Astrocyte of the cerebellum (primary cell): ENCODE results near the gene KCNAB2.

Experiments used
- DNase-seq: peaks from one replicate; pipeline ENCODE4 v3.0.0-alpha.2; 2011; ENCODE audit warnings: low read depth
- H3K4me3 ChIP-seq: 2 replicates; pipeline ENCODE4 v1.5.1; 2011; ENCODE audit warnings: mild to moderate bottlenecking, low read depth, low read length, moderate library complexity
- CTCF ChIP-seq: IDR thresholded peaks from 2 replicates; pipeline ENCODE4 v1.5.1; 2012; ENCODE audit warnings: low read length, low read depth, moderate library complexity, mild to moderate bottlenecking; ENCODE audit errors: missing control alignments
- in situ Hi-C: cut with HindIII; loops from 2 replicates; pipeline ENCODE4 v1.10.0; 2017; ENCODE audit warnings: low sequenced_read_pairs

Gene KCNAB2

DNA sequence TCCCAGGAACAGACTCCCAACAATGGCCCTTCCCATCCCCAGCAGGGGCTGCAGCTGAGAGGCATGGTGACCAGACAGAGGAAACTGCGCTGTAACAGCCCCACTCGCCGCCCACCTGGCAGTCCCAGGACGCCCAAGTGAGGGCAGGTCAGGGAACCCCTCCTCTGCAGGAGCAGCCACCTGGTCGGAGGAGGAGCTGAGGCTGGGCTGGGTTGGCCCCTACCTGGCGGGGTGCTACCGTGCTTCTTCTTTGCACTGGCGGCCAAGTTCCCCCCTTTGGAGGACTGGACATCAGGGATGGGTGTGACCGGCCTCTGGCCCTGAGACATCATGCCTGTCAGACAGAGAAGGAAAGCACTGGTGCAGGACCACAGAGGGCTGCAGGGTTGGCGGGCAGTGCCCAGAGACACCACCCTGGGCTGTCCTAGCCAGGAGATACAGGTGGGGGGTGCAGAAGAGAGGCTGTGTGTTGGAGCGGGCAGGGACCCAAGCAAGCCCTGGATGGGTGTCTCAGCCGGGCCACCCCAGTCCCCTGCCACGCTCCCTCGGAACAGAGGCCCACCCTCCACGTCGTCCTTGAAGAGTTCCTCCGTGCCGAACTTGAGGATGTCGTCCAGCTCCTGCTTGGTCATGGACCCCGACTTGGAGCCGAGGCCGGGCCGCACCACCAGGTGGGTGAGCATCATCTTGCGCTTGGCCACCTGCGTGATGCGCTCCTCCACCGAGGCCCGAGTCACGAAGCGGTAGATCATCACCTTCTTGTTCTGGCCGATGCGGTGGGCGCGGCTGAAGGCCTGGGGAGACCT is 82.8 kb downstream of the KCNAB2 start:
- no peak for TF ChIP-seq CTCF
- no peak overlapping the region for H3K4me3 ChIP-seq
- in situ Hi-C loops, result no loop called here
- DNase-seq, result no peak

GRCh38 chr1:6129313-6129712 is 83.6 kb downstream of the KCNAB2 start:
- in situ Hi-C loops, result no loop called here
- no peak for TF ChIP-seq CTCF
- no peak overlapping the region for H3K4me3 ChIP-seq
- DNase-seq, result no peak

- no peak overlapping the region for H3K4me3 ChIP-seq
- in situ Hi-C loops, result loop anchor here (5.0 kb wide), 1 partner anchor 62 kb away; no protein-coding TSS in a partner anchor
- TF ChIP-seq CTCF, result no peak
- no peak for DNase-seq
These were observed 84.3 kb downstream of the KCNAB2 start for GRCh38 chr1:6130036-6130435.

DNA sequence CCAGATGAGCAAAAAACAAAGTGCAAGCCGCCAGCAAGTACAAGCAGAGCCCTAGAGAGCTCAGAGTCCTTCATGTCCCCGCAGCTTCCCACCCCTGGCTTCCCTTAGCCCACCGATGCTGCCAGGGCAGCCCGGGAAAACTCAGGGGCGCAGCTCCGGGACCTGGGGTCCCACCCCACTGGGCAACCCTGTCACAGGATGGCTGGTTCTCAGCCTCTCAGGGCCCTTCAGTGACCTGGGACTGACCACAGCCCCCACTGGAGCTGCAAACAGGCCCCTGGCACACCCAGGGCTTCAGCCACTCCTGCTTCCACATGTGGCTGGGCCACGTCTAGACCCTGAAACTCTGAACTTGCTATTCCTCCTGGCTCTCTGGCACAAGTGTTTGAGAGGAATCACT is 84.9 kb downstream of the KCNAB2 start:
- DNase-seq, result no peak
- in situ Hi-C loops, result loop anchor here (5.0 kb wide), 1 partner anchor 62 kb away; no protein-coding TSS in a partner anchor

GRCh38 chr1:6131561-6131960 is 85.9 kb downstream of the KCNAB2 start:
- DNase-seq, result no peak
- H3K4me3 ChIP-seq, result no peak overlapping the region
- in situ Hi-C loops, result loop anchor here (5.0 kb wide), 1 partner anchor 61 kb away; no protein-coding TSS in a partner anchor
- TF ChIP-seq CTCF, result no peak

More for the DNA sequence above, 84.9 kb downstream of the KCNAB2 start:
- TF ChIP-seq CTCF, result no peak
- H3K4me3 ChIP-seq, result no peak overlapping the region

DNA sequence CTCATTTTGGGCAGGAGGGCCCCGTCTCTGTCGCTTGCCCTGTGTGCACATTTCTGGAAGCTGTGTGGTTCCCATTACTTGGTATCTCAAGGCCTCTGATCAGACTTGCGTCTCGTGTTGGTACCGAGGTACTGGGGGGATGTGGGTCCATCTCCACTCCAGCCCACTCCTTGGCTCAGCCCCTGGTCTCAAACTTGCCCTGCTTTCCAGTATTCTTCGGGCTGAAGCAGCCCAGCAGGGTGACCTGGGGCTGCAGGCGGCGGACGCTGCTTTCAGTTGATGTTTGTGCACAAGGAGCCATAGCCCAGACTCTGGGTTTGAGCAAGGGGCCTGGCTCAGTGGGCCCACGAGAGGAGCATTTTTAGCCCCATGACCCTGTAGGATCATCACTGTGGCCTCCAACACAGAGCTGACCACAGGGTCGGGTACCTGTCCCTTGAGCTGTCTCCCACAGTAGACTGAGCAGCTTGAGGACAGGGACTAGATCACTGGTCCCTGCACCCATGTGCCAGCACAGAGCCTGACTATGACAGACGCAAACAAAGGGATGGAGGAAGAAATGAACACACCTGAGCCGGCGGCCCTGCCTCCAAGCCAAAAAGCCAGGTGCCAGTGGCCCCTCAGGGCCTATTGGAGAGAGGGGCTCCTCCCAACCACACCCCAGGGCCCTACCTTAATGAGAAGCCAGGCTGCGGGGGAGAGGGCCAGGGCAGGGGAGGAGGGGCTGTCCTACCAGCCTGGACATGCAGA is 87.6 kb downstream of the KCNAB2 start:
- no peak for TF ChIP-seq CTCF
- DNase-seq, result no peak
- H3K4me3 ChIP-seq, result no peak overlapping the region
- in situ Hi-C loops, result loop anchor here (5.0 kb wide), 1 partner anchor 59 kb away; no protein-coding TSS in a partner anchor
